GM23338 (cell line): ENCODE data around the gene ARMC9. TPM values are rescaled to one million over a fixed set of nuclear protein-coding genes. Genes with fewer than 3 reads are reported as not detected.

Experiments
- ATAC-seq: fragments of 200-7000 bp; cut with Tn5 transposase; 3 replicates; pipeline ENCODE4 v1.9.1; 2020
- DNase-seq: peaks from one replicate; pipeline ENCODE4 v3.0.0-alpha.2; 2015; ENCODE audit warnings: low spot score
- H2AFZ ChIP-seq: fragments of 200-600 bp; sonication (generic); 2 replicates; pipeline ENCODE4 v1.8.0; 2016; ENCODE audit warnings: antibody characterized with exemption, mild to moderate bottlenecking, moderate library complexity
- H3F3A ChIP-seq: fragments of 200-600 bp; sonication (generic); replicated peaks from 2 replicates; pipeline ENCODE4 v1.8.0; 2017; ENCODE audit warnings: antibody characterized with exemption, mixed run types, low read depth
- H3K27ac ChIP-seq: fragments of 200-600 bp; sonication (generic); 2 replicates; pipeline ENCODE4 v1.6.1; 2016; ENCODE audit warnings: low read depth
- H3K27me3 ChIP-seq: fragments of 200-600 bp; sonication (generic); 2 replicates; pipeline ENCODE4 v1.8.0; 2016; ENCODE audit warnings: mild to moderate bottlenecking, mixed run types, moderate library complexity; ENCODE audit not compliant: insufficient read depth
- H3K36me3 ChIP-seq: fragments of 200-600 bp; sonication (generic); 2 replicates; pipeline ENCODE4 v1.8.0; 2016; ENCODE audit warnings: mild to moderate bottlenecking; ENCODE audit not compliant: insufficient read depth
- H3K4me1 ChIP-seq: fragments of 200-600 bp; sonication (generic); 2 replicates; pipeline ENCODE4 v1.8.0; 2016; ENCODE audit warnings: mild to moderate bottlenecking, moderate library complexity; ENCODE audit not compliant: insufficient read depth
- H3K4me2 ChIP-seq: fragments of 200-600 bp; sonication (generic); 2 replicates; pipeline ENCODE4 v1.7.1; 2017; ENCODE audit warnings: mixed run types
- H3K4me3 ChIP-seq: fragments of 200-600 bp; sonication (generic); 2 replicates; pipeline ENCODE4 v1.6.1; 2016; ENCODE audit warnings: mixed run types
- H3K79me2 ChIP-seq: fragments of 200-600 bp; sonication (generic); replicated peaks from 2 replicates; pipeline ENCODE4 v1.8.0; 2017; ENCODE audit warnings: mild to moderate bottlenecking; ENCODE audit not compliant: insufficient read depth
- H3K9me2 ChIP-seq: fragments of 200-600 bp; sonication (generic); 2 replicates; pipeline ENCODE4 v1.8.0; 2017; ENCODE audit not compliant: insufficient read depth
- H4K20me1 ChIP-seq: fragments of 200-600 bp; sonication (generic); replicated peaks from 2 replicates; pipeline ENCODE4 v1.8.0; 2017; ENCODE audit warnings: mild to moderate bottlenecking; ENCODE audit not compliant: insufficient read depth
- H3K27ac Mint-ChIP-seq: 2 replicates; pipeline ENCODE4 v1.8.0; 2020; ENCODE audit warnings: inconsistent platforms, mild to moderate bottlenecking, moderate library complexity, mixed read lengths
- H3K27me3 Mint-ChIP-seq: 3 replicates; pipeline ENCODE4 v1.8.0; 2022; ENCODE audit warnings: low read depth, mild to moderate bottlenecking, moderate library complexity, mixed read lengths, inconsistent platforms; ENCODE audit not compliant: insufficient read depth, poor library complexity
- H3K36me3 Mint-ChIP-seq: 3 replicates; pipeline ENCODE4 v1.8.0; 2021; ENCODE audit warnings: low read depth, mild to moderate bottlenecking, inconsistent platforms, moderate library complexity, mixed read lengths
- H3K4me1 Mint-ChIP-seq: 3 replicates; pipeline ENCODE4 v1.8.0; 2020; ENCODE audit warnings: mild to moderate bottlenecking, inconsistent platforms, mixed read lengths
- H3K4me3 Mint-ChIP-seq: 3 replicates; pipeline ENCODE4 v1.8.0; 2021; ENCODE audit warnings: moderate library complexity, mild to moderate bottlenecking, inconsistent platforms, mixed read lengths
- H3K9me3 Mint-ChIP-seq: 3 replicates; pipeline ENCODE4 v1.8.0; 2020; ENCODE audit warnings: moderate library complexity, mild to moderate bottlenecking, inconsistent platforms, mixed read lengths
- CREB1 ChIP-seq: fragments of 250-450 bp; sonication (Bioruptor Pico); IDR thresholded peaks from 2 replicates; pipeline ENCODE4 v1.5.0; 2020; ENCODE audit warnings: low read depth, mild to moderate bottlenecking, moderate library complexity
- ETS1 ChIP-seq: IDR thresholded peaks from 2 replicates; pipeline ENCODE4 v1.6.1; 2016; ENCODE audit warnings: antibody characterized with exemption
- EZH2phosphoT487 ChIP-seq: fragments of 200-600 bp; sonication (generic); IDR thresholded peaks from one replicate; pipeline ENCODE4 v1.8.1; 2018; ENCODE audit warnings: antibody characterized with exemption; ENCODE audit not compliant: unreplicated experiment
- ZNF462 ChIP-seq: fragments of 250-450 bp; sonication (Bioruptor Pico); IDR thresholded peaks from 2 replicates; pipeline ENCODE4 v1.5.0; 2020; ENCODE audit warnings: mild to moderate bottlenecking, moderate library complexity
- polyA plus RNA-seq: library from polyadenylated mRNA; unstranded; fragments of >200 nt; fragmentation: Nextera tagmentation; extraction: Ambion mirVana; gene quantifications from 2 replicates; pipeline ENCODE4 v1.2.1, GENCODE V29; 2016
- total RNA-seq: library from RNA; depleted of rRNA; stranded (reverse); fragments of >200 nt; shearing (Covaris generic); gene quantifications from 2 replicates; pipeline ENCODE4 v1.2.3, GENCODE V29; 2014

ARMC9 gene
- total and polyA plus RNA-seq, 2 experiments from 2014 or later = 29.2 to 56.0 TPM

- no peaks in the 10 kb centered on the region for H3K9me3 Mint-ChIP-seq
- H3K27ac ChIP-seq = no peak overlapping the region
- H3K4me3 Mint-ChIP-seq = no peak overlapping the region
- no peak for TF ChIP-seq ETS1
- no peak for TF ChIP-seq ZNF462 (CRISPR knock-in tag)
- no peak for TF ChIP-seq EZH2phosphoT487
- TF ChIP-seq CREB1 (CRISPR knock-in tag) = no peak
- H3K79me2 ChIP-seq = no peaks in the 10 kb centered on the region
- no peaks in the 10 kb centered on the region for H4K20me1 ChIP-seq
- no peaks in the 10 kb centered on the region for H3K27me3 ChIP-seq
- no peak overlapping the region; the same call in 1 of the 2 replicates for H3K27ac Mint-ChIP-seq
- H2AFZ ChIP-seq = no peak overlapping the region
- H3K36me3 ChIP-seq = 0 out of 2 replicates have a peak, but pooled peaks cover 2% of the 10 kb centered on the region
- no peak overlapping the region for H3K4me2 ChIP-seq
- ATAC-seq (no peak), DNase-seq (no peak)
- no peak overlapping the region for H3K4me3 ChIP-seq
- H3K27me3 Mint-ChIP-seq = peaks cover 1% of the 10 kb centered on the region
- peaks cover 1% of the 10 kb centered on the region for H3K4me1 ChIP-seq
- peaks cover 27% of the 10 kb centered on the region for H3K36me3 Mint-ChIP-seq
- peaks cover 6% of the 10 kb centered on the region for H3K4me1 Mint-ChIP-seq
- peaks cover 1% of the 10 kb centered on the region; the same call in 1 of the 2 replicates for H3F3A ChIP-seq
- no peaks in the 10 kb centered on the region for H3K9me2 ChIP-seq
These were observed 25.1 kb downstream of the ARMC9 start for GRCh38 chr2:231223458-231223976.
